H1 (cell line): ENCODE results near the gene EMID1.

Experiments used
- CBX5 ChIP-seq: fragments of 300-800, 300-1000 bp; sonication (generic); IDR thresholded peaks from 2 replicates; pipeline ENCODE4 v1.7.1; 2016; ENCODE audit warnings: antibody characterized with exemption, low read length, low read depth
- CTCF ChIP-seq, 3 experiments: IDR thresholded peaks; 1 replicate in 2 of 3; 2 replicates in 1 of 3; pipeline versions ENCODE4 v1.5.1 to v1.6.1; 2011; ENCODE audit warnings: low read length in 3 of 3, mild to moderate bottlenecking in 3 of 3, inconsistent platforms in 2 of 3, low read depth in 1 of 3, moderate library complexity in 1 of 3; ENCODE audit not compliant: insufficient read depth in 1 of 3; ENCODE audit errors: control extremely low read depth in 1 of 3
- USF2 ChIP-seq: IDR thresholded peaks from 2 replicates; pipeline ENCODE4 v1.6.1; 2011; ENCODE audit warnings: low read length, improper control_type of control experiment

- TF ChIP-seq CBX5 (no peak), CTCF (IDR thresholded peaks at IDR 0.05; ENCODE audit: control extremely low read depth in 1 of 3, insufficient read depth in 1 of 3, low read depth in 1 of 3, low read length in 3 of 3) (no peak), USF2 (no peak)
Measured at GRCh38 chr22:29265305-29265704, 59.6 kb downstream of the EMID1 start.
